WTC11 (cell line): ENCODE measurements around the gene SRRM5. TPM values are rescaled to one million over a fixed set of nuclear protein-coding genes. Genes with fewer than 3 reads are reported as not detected.

Source experiments
- ATAC-seq: fragments of 200-7000 bp; cut with Tn5 transposase; 2 replicates; pipeline ENCODE4 v1.10.0; 2021; ENCODE audit warnings: mild to moderate bottlenecking, moderate library complexity
- CTCF ChIA-PET: fragments of 300-600 bp; sonication (Branson Sonifier 250); formaldehyde crosslinking; loops from one replicate; lab custom pipeline; 2021; ENCODE audit warnings: antibody characterized with exemption; lab: Charles Lee
- POLR2A ChIA-PET: fragments of 350-600 bp; sonication (Branson Sonifier 250); formaldehyde crosslinking; loops from one replicate; lab custom pipeline; 2021; ENCODE audit warnings: antibody characterized with exemption; lab: Charles Lee
- DNase-seq: peaks from one replicate; pipeline ENCODE4 v3.0.0; 2021; ENCODE audit warnings: low spot score
- H3K27ac Mint-ChIP-seq: 2 replicates; pipeline ENCODE4 v1.8.0; 2021; ENCODE audit warnings: mixed read lengths
- H3K27me3 Mint-ChIP-seq: 2 replicates; pipeline ENCODE4 v1.8.0; 2021; ENCODE audit warnings: low read depth, mild to moderate bottlenecking, moderate library complexity, mixed read lengths
- H3K36me3 Mint-ChIP-seq: 2 replicates; pipeline ENCODE4 v1.8.0; 2021; ENCODE audit warnings: mixed read lengths
- H3K4me1 Mint-ChIP-seq: 2 replicates; pipeline ENCODE4 v1.8.0; 2022; ENCODE audit warnings: mixed read lengths
- H3K4me3 Mint-ChIP-seq: 2 replicates; pipeline ENCODE4 v1.8.0; 2021; ENCODE audit warnings: mild to moderate bottlenecking, moderate library complexity, mixed read lengths
- H3K9me3 Mint-ChIP-seq: 2 replicates; pipeline ENCODE4 v1.8.0; 2021; ENCODE audit warnings: mixed read lengths
- CREB1 ChIP-seq: sonication (generic); formaldehyde crosslinking; IDR thresholded peaks from 2 replicates; pipeline ENCODE4 v1.8.0; 2023; ENCODE audit warnings: mild to moderate bottlenecking, missing genetic modification reagents
- ELF4 ChIP-seq: sonication (generic); formaldehyde crosslinking; IDR thresholded peaks from 2 replicates; pipeline ENCODE4 v1.8.1; 2022; ENCODE audit warnings: low read depth, mild to moderate bottlenecking, moderate library complexity, missing genetic modification reagents
- FOXK1 ChIP-seq: sonication (generic); formaldehyde crosslinking; IDR thresholded peaks from 2 replicates; pipeline ENCODE4 v1.8.0; 2022; ENCODE audit warnings: mild to moderate bottlenecking, moderate library complexity, missing genetic modification reagents
- GTF2I ChIP-seq: fragments of 250-450 bp; sonication (Bioruptor Pico); conservative IDR thresholded peaks from 2 replicates; pipeline ENCODE4 v1.4.0; 2021; ENCODE audit warnings: mild to moderate bottlenecking
- HMGA2 ChIP-seq: fragments of 250-450 bp; sonication (Bioruptor Pico); IDR thresholded peaks from 2 replicates; pipeline ENCODE4 v1.4.0; 2021; ENCODE audit warnings: mild to moderate bottlenecking, moderate library complexity
- JUN ChIP-seq: sonication (generic); formaldehyde crosslinking; IDR thresholded peaks from 2 replicates; pipeline ENCODE4 v1.8.0; 2023; ENCODE audit warnings: mild to moderate bottlenecking, missing genetic modification reagents
- SP1 ChIP-seq: sonication (generic); formaldehyde crosslinking; conservative IDR thresholded peaks from 2 replicates; pipeline ENCODE4 v1.8.1; 2022; ENCODE audit warnings: missing genetic modification reagents
- total RNA-seq: library from RNA; stranded (reverse); gene quantifications from 3 replicates; pipeline ENCODE4 v1.2.3, GENCODE V29; 2021
- TF ChIP-seq, protein P1 (sequence below): sonication (generic); formaldehyde crosslinking; IDR thresholded peaks from 2 replicates; pipeline ENCODE4 v1.8.0; 2022; ENCODE audit warnings: missing genetic modification reagents
- TF ChIP-seq, protein P2 (sequence below): sonication (generic); formaldehyde crosslinking; IDR thresholded peaks from 2 replicates; pipeline ENCODE4 v1.8.0; 2023; ENCODE audit warnings: missing genetic modification reagents
- TF ChIP-seq, protein P3 (sequence below): sonication (generic); formaldehyde crosslinking; IDR thresholded peaks from 2 replicates; pipeline ENCODE4 v1.8.1; 2022; ENCODE audit warnings: mild to moderate bottlenecking, moderate library complexity, missing genetic modification reagents
- TF ChIP-seq, protein P4 (sequence below): fragments of 250-450 bp; sonication (Bioruptor Pico); IDR thresholded peaks from 2 replicates; pipeline ENCODE4 v2.1.2; 2022; ENCODE audit warnings: mild to moderate bottlenecking, moderate library complexity
- TF ChIP-seq, protein P5 (sequence below): sonication (generic); formaldehyde crosslinking; IDR thresholded peaks from 2 replicates; pipeline ENCODE4 v1.8.1; 2023; ENCODE audit warnings: mild to moderate bottlenecking, missing genetic modification reagents
- TF ChIP-seq, protein P6 (sequence below): sonication (generic); formaldehyde crosslinking; IDR thresholded peaks from 2 replicates; pipeline ENCODE4 v1.8.1; 2023; ENCODE audit warnings: mild to moderate bottlenecking, missing genetic modification reagents, borderline replicate concordance

The SRRM5 gene
- total RNA-seq, 1 experiment from 2014 or later, result 0.42 TPM

- TF ChIP-seq, protein P1, sequence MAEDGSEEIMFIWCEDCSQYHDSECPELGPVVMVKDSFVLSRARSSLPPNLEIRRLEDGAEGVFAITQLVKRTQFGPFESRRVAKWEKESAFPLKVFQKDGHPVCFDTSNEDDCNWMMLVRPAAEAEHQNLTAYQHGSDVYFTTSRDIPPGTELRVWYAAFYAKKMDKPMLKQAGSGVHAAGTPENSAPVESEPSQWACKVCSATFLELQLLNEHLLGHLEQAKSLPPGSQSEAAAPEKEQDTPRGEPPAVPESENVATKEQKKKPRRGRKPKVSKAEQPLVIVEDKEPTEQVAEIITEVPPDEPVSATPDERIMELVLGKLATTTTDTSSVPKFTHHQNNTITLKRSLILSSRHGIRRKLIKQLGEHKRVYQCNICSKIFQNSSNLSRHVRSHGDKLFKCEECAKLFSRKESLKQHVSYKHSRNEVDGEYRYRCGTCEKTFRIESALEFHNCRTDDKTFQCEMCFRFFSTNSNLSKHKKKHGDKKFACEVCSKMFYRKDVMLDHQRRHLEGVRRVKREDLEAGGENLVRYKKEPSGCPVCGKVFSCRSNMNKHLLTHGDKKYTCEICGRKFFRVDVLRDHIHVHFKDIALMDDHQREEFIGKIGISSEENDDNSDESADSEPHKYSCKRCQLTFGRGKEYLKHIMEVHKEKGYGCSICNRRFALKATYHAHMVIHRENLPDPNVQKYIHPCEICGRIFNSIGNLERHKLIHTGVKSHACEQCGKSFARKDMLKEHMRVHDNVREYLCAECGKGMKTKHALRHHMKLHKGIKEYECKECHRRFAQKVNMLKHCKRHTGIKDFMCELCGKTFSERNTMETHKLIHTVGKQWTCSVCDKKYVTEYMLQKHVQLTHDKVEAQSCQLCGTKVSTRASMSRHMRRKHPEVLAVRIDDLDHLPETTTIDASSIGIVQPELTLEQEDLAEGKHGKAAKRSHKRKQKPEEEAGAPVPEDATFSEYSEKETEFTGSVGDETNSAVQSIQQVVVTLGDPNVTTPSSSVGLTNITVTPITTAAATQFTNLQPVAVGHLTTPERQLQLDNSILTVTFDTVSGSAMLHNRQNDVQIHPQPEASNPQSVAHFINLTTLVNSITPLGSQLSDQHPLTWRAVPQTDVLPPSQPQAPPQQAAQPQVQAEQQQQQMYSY (CRISPR knock-in tag), result no peak
- TF ChIP-seq CREB1 (CRISPR knock-in tag), result peak; percentile 21; the same call in 1 of the 2 replicates
- TF ChIP-seq JUN, result no peak
- TF ChIP-seq FOXK1, result peak; percentile 85
- TF ChIP-seq, protein P2, sequence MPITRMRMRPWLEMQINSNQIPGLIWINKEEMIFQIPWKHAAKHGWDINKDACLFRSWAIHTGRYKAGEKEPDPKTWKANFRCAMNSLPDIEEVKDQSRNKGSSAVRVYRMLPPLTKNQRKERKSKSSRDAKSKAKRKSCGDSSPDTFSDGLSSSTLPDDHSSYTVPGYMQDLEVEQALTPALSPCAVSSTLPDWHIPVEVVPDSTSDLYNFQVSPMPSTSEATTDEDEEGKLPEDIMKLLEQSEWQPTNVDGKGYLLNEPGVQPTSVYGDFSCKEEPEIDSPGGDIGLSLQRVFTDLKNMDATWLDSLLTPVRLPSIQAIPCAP (CRISPR knock-in tag), result 0 out of 2 replicates have a peak, but pooled peaks have one; percentile 23
- TF ChIP-seq, protein P3, sequence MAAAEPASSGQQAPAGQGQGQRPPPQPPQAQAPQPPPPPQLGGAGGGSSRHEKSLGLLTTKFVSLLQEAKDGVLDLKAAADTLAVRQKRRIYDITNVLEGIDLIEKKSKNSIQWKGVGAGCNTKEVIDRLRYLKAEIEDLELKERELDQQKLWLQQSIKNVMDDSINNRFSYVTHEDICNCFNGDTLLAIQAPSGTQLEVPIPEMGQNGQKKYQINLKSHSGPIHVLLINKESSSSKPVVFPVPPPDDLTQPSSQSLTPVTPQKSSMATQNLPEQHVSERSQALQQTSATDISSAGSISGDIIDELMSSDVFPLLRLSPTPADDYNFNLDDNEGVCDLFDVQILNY (CRISPR knock-in tag), result peak; percentile 52; the same call in 1 of the 2 replicates
- TF ChIP-seq, protein P4, sequence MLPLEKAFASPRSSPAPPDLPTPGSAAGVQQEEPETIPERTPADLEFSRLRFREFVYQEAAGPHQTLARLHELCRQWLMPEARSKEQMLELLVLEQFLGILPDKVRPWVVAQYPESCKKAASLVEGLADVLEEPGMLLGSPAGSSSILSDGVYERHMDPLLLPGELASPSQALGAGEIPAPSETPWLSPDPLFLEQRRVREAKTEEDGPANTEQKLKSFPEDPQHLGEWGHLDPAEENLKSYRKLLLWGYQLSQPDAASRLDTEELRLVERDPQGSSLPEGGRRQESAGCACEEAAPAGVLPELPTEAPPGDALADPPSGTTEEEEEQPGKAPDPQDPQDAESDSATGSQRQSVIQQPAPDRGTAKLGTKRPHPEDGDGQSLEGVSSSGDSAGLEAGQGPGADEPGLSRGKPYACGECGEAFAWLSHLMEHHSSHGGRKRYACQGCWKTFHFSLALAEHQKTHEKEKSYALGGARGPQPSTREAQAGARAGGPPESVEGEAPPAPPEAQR (CRISPR knock-in tag), result no peak
- TF ChIP-seq SP1, result peak; percentile 81
- TF ChIP-seq, protein P5, sequence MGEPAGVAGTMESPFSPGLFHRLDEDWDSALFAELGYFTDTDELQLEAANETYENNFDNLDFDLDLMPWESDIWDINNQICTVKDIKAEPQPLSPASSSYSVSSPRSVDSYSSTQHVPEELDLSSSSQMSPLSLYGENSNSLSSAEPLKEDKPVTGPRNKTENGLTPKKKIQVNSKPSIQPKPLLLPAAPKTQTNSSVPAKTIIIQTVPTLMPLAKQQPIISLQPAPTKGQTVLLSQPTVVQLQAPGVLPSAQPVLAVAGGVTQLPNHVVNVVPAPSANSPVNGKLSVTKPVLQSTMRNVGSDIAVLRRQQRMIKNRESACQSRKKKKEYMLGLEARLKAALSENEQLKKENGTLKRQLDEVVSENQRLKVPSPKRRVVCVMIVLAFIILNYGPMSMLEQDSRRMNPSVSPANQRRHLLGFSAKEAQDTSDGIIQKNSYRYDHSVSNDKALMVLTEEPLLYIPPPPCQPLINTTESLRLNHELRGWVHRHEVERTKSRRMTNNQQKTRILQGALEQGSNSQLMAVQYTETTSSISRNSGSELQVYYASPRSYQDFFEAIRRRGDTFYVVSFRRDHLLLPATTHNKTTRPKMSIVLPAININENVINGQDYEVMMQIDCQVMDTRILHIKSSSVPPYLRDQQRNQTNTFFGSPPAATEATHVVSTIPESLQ (CRISPR knock-in tag), result no peak
- no peak for TF ChIP-seq ELF4
- TF ChIP-seq, all 79 proteins: peak for 11
Measured at GRCh38 chr19:43595999-43596841, 15.7 kb upstream of the SRRM5 start, which contains the start of the genes IRGQ and ZNF576 (continued).

DNA sequence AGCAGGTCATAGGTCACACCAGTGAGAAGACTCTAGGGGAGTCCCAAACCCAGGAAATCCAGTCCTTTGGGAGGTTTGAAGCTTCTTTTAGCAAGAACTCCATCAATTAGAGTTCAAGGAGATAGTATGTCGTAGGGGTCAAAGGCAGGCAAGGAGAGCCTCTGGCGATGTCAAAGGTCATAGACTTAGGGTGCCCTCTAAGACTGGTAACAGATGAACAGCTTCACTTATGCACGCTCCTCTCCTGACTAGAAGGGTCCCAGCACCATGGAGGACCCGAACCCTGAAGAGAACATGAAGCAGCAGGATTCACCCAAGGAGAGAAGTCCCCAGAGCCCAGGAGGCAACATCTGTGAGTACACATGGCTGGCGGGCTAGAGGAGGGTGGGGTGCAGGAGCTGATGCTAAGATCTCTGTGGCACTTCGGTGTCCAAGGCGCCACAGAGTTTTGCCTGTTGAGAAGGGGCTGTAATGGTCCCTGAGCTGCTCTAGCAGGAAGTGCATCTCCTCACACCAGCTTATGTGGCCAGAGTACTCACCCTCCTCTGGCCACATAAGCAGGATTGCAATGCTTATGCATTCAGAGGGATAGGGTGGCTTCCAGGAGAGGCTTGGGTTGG lies 14.9 kb upstream of the SRRM5 start:
- Mint-ChIP-seq H3K4me1 (peaks cover 17% of the 10 kb centered on the region), H3K4me3 (peak overlapping the region; percentile 99), H3K9me3 (no peaks in the 10 kb centered on the region), H3K27me3 (no peaks in the 10 kb centered on the region), H3K36me3 (peaks cover 10% of the 10 kb centered on the region), H3K27ac (peak overlapping the region; percentile 99)
- ChIA-PET CTCF (interaction anchor here (1.5 to 6.9 kb wide), 9 partner anchors 22 to 158 kb away, joined by 4 to 140 read pairs (median 24); partner anchors contain the start of genes PINLYP, XRCC1 and ZNF575), POLR2A (interaction anchor here (1.3 kb wide), 1 partner anchor 38 kb away, joined by 4 read pairs; no protein-coding TSS in a partner anchor)
- no peak for DNase-seq
- TF ChIP-seq SP1 (no peak), GTF2I (no peak), HMGA2 (CRISPR knock-in tag) (no peak)
- TF ChIP-seq, protein P6, sequence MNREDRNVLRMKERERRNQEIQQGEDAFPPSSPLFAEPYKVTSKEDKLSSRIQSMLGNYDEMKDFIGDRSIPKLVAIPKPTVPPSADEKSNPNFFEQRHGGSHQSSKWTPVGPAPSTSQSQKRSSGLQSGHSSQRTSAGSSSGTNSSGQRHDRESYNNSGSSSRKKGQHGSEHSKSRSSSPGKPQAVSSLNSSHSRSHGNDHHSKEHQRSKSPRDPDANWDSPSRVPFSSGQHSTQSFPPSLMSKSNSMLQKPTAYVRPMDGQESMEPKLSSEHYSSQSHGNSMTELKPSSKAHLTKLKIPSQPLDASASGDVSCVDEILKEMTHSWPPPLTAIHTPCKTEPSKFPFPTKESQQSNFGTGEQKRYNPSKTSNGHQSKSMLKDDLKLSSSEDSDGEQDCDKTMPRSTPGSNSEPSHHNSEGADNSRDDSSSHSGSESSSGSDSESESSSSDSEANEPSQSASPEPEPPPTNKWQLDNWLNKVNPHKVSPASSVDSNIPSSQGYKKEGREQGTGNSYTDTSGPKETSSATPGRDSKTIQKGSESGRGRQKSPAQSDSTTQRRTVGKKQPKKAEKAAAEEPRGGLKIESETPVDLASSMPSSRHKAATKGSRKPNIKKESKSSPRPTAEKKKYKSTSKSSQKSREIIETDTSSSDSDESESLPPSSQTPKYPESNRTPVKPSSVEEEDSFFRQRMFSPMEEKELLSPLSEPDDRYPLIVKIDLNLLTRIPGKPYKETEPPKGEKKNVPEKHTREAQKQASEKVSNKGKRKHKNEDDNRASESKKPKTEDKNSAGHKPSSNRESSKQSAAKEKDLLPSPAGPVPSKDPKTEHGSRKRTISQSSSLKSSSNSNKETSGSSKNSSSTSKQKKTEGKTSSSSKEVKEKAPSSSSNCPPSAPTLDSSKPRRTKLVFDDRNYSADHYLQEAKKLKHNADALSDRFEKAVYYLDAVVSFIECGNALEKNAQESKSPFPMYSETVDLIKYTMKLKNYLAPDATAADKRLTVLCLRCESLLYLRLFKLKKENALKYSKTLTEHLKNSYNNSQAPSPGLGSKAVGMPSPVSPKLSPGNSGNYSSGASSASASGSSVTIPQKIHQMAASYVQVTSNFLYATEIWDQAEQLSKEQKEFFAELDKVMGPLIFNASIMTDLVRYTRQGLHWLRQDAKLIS (CRISPR knock-in tag), result no peak
- no peak for ATAC-seq
